Measurements from ENCODE around the gene ZNF81.

- no peak for TF ChIP-seq CSDC2 (CRISPR knock-in tag; IDR thresholded peaks at IDR 0.05)
- TF ChIP-seq, protein P1, sequence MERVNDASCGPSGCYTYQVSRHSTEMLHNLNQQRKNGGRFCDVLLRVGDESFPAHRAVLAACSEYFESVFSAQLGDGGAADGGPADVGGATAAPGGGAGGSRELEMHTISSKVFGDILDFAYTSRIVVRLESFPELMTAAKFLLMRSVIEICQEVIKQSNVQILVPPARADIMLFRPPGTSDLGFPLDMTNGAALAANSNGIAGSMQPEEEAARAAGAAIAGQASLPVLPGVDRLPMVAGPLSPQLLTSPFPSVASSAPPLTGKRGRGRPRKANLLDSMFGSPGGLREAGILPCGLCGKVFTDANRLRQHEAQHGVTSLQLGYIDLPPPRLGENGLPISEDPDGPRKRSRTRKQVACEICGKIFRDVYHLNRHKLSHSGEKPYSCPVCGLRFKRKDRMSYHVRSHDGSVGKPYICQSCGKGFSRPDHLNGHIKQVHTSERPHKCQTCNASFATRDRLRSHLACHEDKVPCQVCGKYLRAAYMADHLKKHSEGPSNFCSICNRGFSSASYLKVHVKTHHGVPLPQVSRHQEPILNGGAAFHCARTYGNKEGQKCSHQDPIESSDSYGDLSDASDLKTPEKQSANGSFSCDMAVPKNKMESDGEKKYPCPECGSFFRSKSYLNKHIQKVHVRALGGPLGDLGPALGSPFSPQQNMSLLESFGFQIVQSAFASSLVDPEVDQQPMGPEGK (CRISPR knock-in tag; IDR thresholded peaks at IDR 0.05; ENCODE audit: borderline replicate concordance): no peak
- TF ChIP-seq RARB (CRISPR knock-in tag; IDR thresholded peaks at IDR 0.05): no peak
- TF ChIP-seq SNAI2 (CRISPR knock-in tag; IDR thresholded peaks at IDR 0.05): no peak
Observed at GRCh38 chrX:47958761-47959342, 122.2 kb downstream of the ZNF81 start.
